IMR-90 (cell line): ENCODE measurements around the gene PAIP1. TPM values are rescaled to one million over a fixed set of nuclear protein-coding genes. Genes with fewer than 3 reads are reported as not detected.

Experiments used
- ATAC-seq: fragments of 200-7000 bp; cut with Tn5 transposase; 2 replicates; pipeline ENCODE4 v1.9.1; 2020; ENCODE audit warnings: low read depth, mild to moderate bottlenecking, moderate library complexity
- BruUV-seq: library from RNA; stranded (reverse); fragments of 400-500 nt; replicated peaks from 2 replicates; lab custom pipeline; 2021; lab: Mats Ljungman, UMichigan
- CTCF ChIA-PET: fragments of 300-600 bp; formaldehyde crosslinking; extraction: SDS; loops from one replicate; lab custom pipeline; 2021; ENCODE audit warnings: antibody characterized with exemption; lab: Yijun Ruan, JAX
- POLR2A ChIA-PET: fragments of 300-600 bp; sonication (Branson Sonifier 250); formaldehyde crosslinking; loops from one replicate; lab custom pipeline; 2022; ENCODE audit warnings: antibody characterized with exemption; ENCODE audit not compliant: unreplicated experiment; lab: Charles Lee
- DNase-seq: peaks from one replicate; pipeline ENCODE4 v3.0.0; 2013
- H2AFZ ChIP-seq: replicated peaks from 2 replicates; pipeline ENCODE3; 2013; ENCODE audit warnings: low read length, mild to moderate bottlenecking; ENCODE audit not compliant: poor library complexity
- H2AK5ac ChIP-seq: 2 replicates; pipeline ENCODE4 v1.6.1; 2013; ENCODE audit warnings: low read depth, low read length, inconsistent platforms
- H2AK9ac ChIP-seq: replicated peaks from 2 replicates; pipeline ENCODE3; 2013; ENCODE audit warnings: mild to moderate bottlenecking, low read depth, low read length, moderate library complexity; ENCODE audit not compliant: poor library complexity
- H2BK120ac ChIP-seq: 2 replicates; pipeline ENCODE4 v1.6.1; 2013; ENCODE audit warnings: low read depth, low read length, inconsistent platforms
- H2BK15ac ChIP-seq: 3 replicates; pipeline ENCODE4 v1.6.1; 2013; ENCODE audit warnings: low read depth, low read length, inconsistent platforms
- H2BK20ac ChIP-seq: 2 replicates; pipeline ENCODE4 v1.6.1; 2013; ENCODE audit warnings: low read depth, mild to moderate bottlenecking, inconsistent platforms, low read length, moderate library complexity
- H2BK5ac ChIP-seq: 2 replicates; pipeline ENCODE4 v1.6.1; 2013; ENCODE audit warnings: mild to moderate bottlenecking, low read depth, low read length, inconsistent platforms; ENCODE audit not compliant: poor library complexity, severe bottlenecking
- H3K14ac ChIP-seq: replicated peaks from 2 replicates; pipeline ENCODE4 v1.6.1; 2013; ENCODE audit warnings: low read depth, low read length, inconsistent platforms
- H3K18ac ChIP-seq: 2 replicates; pipeline ENCODE4 v1.6.1; 2013; ENCODE audit warnings: low read depth, low read length, control low read depth
- H3K23ac ChIP-seq: 2 replicates; pipeline ENCODE4 v1.6.1; 2013; ENCODE audit warnings: low read depth, low read length, inconsistent platforms
- H3K27ac ChIP-seq: 2 replicates; pipeline ENCODE4 v1.5.1; 2013; ENCODE audit warnings: mild to moderate bottlenecking, control low read depth, low read length; ENCODE audit not compliant: insufficient read depth
- H3K27me3 ChIP-seq: 2 replicates; pipeline ENCODE4 v1.6.1; 2013; ENCODE audit warnings: low read length; ENCODE audit not compliant: control insufficient read depth, insufficient read depth
- H3K36me3 ChIP-seq: 2 replicates; pipeline ENCODE4 v1.6.1; 2013; ENCODE audit warnings: low read length, mixed read lengths; ENCODE audit not compliant: control insufficient read depth, insufficient read depth
- H3K4ac ChIP-seq: 2 replicates; pipeline ENCODE4 v1.6.1; 2013; ENCODE audit warnings: low read depth, low read length, inconsistent platforms
- H3K4me1 ChIP-seq: 2 replicates; pipeline ENCODE4 v1.6.1; 2013; ENCODE audit warnings: low read length, mixed read lengths; ENCODE audit not compliant: control insufficient read depth, insufficient read depth
- H3K4me2 ChIP-seq: 2 replicates; pipeline ENCODE4 v1.6.1; 2013; ENCODE audit warnings: low read depth, mild to moderate bottlenecking, control low read depth, low read length, moderate library complexity
- H3K4me3 ChIP-seq: 2 replicates; pipeline ENCODE4 v1.5.1; 2013; ENCODE audit warnings: low read depth, mild to moderate bottlenecking, control low read depth, low read length, moderate library complexity; ENCODE audit not compliant: insufficient read depth
- H3K56ac ChIP-seq: 2 replicates; pipeline ENCODE4 v1.6.1; 2013; ENCODE audit warnings: low read length, inconsistent platforms; ENCODE audit not compliant: insufficient read depth; ENCODE audit errors: extremely low read depth
- H3K79me1 ChIP-seq, 2 experiments: 2 replicates each; pipeline ENCODE4 v1.6.1; 2013; ENCODE audit warnings: low read length in 2 of 2, inconsistent platforms in 1 of 2, low read depth in 1 of 2
- H3K9ac ChIP-seq: 2 replicates; pipeline ENCODE4 v1.6.1; 2013; ENCODE audit warnings: low read depth, low read length, control low read depth
- H3K9me1 ChIP-seq: 2 replicates; pipeline ENCODE4 v1.6.1; 2013; ENCODE audit warnings: low read length, inconsistent platforms; ENCODE audit not compliant: insufficient read depth
- H3K9me3 ChIP-seq: 2 replicates; pipeline ENCODE4 v1.6.1; 2013; ENCODE audit warnings: low read length; ENCODE audit not compliant: control insufficient read depth, insufficient read depth
- H4K20me1 ChIP-seq: 2 replicates; pipeline ENCODE4 v1.6.1; 2013; ENCODE audit warnings: low read length, inconsistent platforms; ENCODE audit not compliant: insufficient read depth
- H4K5ac ChIP-seq: 2 replicates; pipeline ENCODE4 v1.6.1; 2013; ENCODE audit warnings: mild to moderate bottlenecking, low read depth, low read length, control low read depth
- H4K8ac ChIP-seq, 2 experiments: 2 replicates each; pipeline ENCODE4 v1.6.1; 2013; ENCODE audit warnings: low read depth in 2 of 2, low read length in 2 of 2, control low read depth in 1 of 2, inconsistent platforms in 1 of 2
- H4K91ac ChIP-seq: 2 replicates; pipeline ENCODE4 v1.6.1; 2013; ENCODE audit warnings: low read depth, low read length, inconsistent platforms; ENCODE audit not compliant: insufficient read depth
- BHLHE40 ChIP-seq: fragments of 150-350 bp; IDR thresholded peaks from 2 replicates; pipeline ENCODE4 v1.6.1; 2016; ENCODE audit warnings: mild to moderate bottlenecking, low read depth, low read length
- CEBPB ChIP-seq: IDR thresholded peaks from 2 replicates; pipeline ENCODE4 v1.6.1; 2012; ENCODE audit warnings: low read depth, low read length, improper control_type of control experiment
- CHD1 ChIP-seq: IDR thresholded peaks from 2 replicates; pipeline ENCODE4 v1.6.1; 2012; ENCODE audit warnings: low read depth, low read length, improper control_type of control experiment
- FOS ChIP-seq: fragments of 150-350 bp; IDR thresholded peaks from 2 replicates; pipeline ENCODE4 v1.6.1; 2016; ENCODE audit warnings: low read depth, low read length
- MAFK ChIP-seq: IDR thresholded peaks from 2 replicates; pipeline ENCODE4 v1.6.1; 2012; ENCODE audit warnings: low read depth, low read length, improper control_type of control experiment
- MAZ ChIP-seq: IDR thresholded peaks from 2 replicates; pipeline ENCODE4 v1.6.1; 2012; ENCODE audit warnings: low read depth, mild to moderate bottlenecking, low read length, improper control_type of control experiment, moderate library complexity, borderline replicate concordance
- MXI1 ChIP-seq: IDR thresholded peaks from 2 replicates; pipeline ENCODE4 v1.6.1; 2012; ENCODE audit warnings: low read depth, mild to moderate bottlenecking, low read length, moderate library complexity, borderline replicate concordance
- NFE2L2 ChIP-seq: fragments of 150-350 bp; IDR thresholded peaks from 2 replicates; pipeline ENCODE4 v1.6.1; 2016; ENCODE audit warnings: low read depth, mild to moderate bottlenecking, low read length
- POLR2A ChIP-seq: IDR thresholded peaks from 2 replicates; pipeline ENCODE4 v1.6.1; 2012; ENCODE audit warnings: mild to moderate bottlenecking, low read depth, low read length
- RAD21 ChIP-seq: IDR thresholded peaks from 2 replicates; pipeline ENCODE4 v1.6.1; 2012; ENCODE audit warnings: low read length, improper control_type of control experiment
- RCOR1 ChIP-seq: IDR thresholded peaks from 2 replicates; pipeline ENCODE4 v1.6.1; 2012; ENCODE audit warnings: mild to moderate bottlenecking, low read length, improper control_type of control experiment; ENCODE audit not compliant: insufficient replicate concordance
- SMC3 ChIP-seq: fragments of 150-350 bp; IDR thresholded peaks from 2 replicates; pipeline ENCODE4 v1.6.1; 2016; ENCODE audit warnings: low read depth, mild to moderate bottlenecking, antibody characterized with exemption, low read length, moderate library complexity
- WGBS, 2 experiments: methylation state at CpG; one replicate each; pipeline versions ENCODE4 v1.1.5 to v1.1.7; 2013; ENCODE audit warnings: missing lambda C conversion rate in 2 of 2; ENCODE audit not compliant: insufficient read length in 1 of 2; ENCODE audit errors: extremely low coverage in 2 of 2; 5-methylcytosine and 5-hydroxymethylcytosine counted together
- dilution Hi-C: fragments of 300-500 bp; cut with HindIII; formaldehyde crosslinking; loops from one replicate; pipeline ENCODE4 v1.14.3; 2018; ENCODE audit warnings: low sequenced_read_pairs; ENCODE audit not compliant: unreplicated experiment
- in situ Hi-C: fragments of 300-500 bp; cut with MboI; formaldehyde crosslinking; loops from 3 replicates; pipeline ENCODE4 v1.14.3; 2019; ENCODE audit warnings: low sequenced_read_pairs, inconsistent platforms, mixed read lengths
- intact Hi-C: fragments of 100-400 bp; cut with micrococcal nuclease; formaldehyde crosslinking; loops from 2 replicates; pipeline ENCODE4 v1.10.0; 2022
- polyA plus RNA-seq, 3 experiments: library from polyadenylated mRNA; depleted of rRNA; stranded (reverse); fragments of >200 nt; gene quantifications; 2 replicates each; pipeline ENCODE4 v1.2.3, GENCODE V29; 2012; ENCODE audit warnings: low replicate concordance in 1 of 3
- total RNA-seq: library from RNA; depleted of rRNA; stranded (reverse); fragments of >200 nt; gene quantifications from 2 replicates; pipeline ENCODE4 v1.2.3, GENCODE V29; 2012
- TF ChIP-seq, protein P1 (sequence below): conservative IDR thresholded peaks from 2 replicates; pipeline ENCODE4 v1.5.1; 2012; ENCODE audit warnings: mild to moderate bottlenecking, low read depth, low read length, improper control_type of control experiment

Gene PAIP1
- total and polyA plus RNA-seq, 2 of the 4 experiments (the other 2 are of a cell fraction), result 59.1 to 123 TPM

DNA sequence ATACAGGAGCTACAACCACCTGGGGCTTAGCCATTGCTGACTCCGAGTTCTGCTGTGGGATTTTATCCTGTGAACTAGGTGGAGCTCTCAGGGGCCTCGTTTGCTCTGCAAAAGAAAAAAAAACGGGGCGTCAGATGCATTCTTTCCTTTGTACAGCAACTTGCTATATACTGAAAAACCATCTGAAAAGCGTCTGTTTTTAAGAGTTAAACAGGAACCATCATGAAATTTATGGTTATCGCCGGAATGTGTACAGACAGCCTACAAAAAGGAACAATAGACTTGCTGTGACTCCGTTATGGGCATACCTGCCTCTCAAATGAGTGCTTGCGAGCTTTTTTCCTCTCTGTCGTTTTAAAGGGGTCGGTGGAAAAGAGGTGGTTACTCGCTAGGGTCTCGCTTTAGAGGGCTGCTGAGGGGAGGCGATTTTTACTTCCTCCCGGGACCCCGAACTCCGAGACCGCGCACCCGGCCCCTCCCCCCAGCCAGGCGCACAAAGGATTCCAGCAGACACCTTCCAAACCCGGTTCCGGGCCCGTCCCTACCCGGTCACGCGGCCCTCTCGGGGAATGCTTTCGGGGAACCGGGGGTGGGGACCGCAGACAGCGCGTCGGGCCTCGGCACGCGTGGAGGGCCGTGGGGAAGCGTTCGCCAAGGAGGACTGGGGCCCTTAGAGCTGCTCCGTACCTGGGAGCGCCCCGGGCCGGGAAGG, 826 bp downstream of the PAIP1 start (continued):
- TF ChIP-seq, protein P1, sequence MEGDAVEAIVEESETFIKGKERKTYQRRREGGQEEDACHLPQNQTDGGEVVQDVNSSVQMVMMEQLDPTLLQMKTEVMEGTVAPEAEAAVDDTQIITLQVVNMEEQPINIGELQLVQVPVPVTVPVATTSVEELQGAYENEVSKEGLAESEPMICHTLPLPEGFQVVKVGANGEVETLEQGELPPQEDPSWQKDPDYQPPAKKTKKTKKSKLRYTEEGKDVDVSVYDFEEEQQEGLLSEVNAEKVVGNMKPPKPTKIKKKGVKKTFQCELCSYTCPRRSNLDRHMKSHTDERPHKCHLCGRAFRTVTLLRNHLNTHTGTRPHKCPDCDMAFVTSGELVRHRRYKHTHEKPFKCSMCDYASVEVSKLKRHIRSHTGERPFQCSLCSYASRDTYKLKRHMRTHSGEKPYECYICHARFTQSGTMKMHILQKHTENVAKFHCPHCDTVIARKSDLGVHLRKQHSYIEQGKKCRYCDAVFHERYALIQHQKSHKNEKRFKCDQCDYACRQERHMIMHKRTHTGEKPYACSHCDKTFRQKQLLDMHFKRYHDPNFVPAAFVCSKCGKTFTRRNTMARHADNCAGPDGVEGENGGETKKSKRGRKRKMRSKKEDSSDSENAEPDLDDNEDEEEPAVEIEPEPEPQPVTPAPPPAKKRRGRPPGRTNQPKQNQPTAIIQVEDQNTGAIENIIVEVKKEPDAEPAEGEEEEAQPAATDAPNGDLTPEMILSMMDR, result no peak
- TF ChIP-seq MAFK, result no peak
- no peak for TF ChIP-seq NFE2L2

DNA sequence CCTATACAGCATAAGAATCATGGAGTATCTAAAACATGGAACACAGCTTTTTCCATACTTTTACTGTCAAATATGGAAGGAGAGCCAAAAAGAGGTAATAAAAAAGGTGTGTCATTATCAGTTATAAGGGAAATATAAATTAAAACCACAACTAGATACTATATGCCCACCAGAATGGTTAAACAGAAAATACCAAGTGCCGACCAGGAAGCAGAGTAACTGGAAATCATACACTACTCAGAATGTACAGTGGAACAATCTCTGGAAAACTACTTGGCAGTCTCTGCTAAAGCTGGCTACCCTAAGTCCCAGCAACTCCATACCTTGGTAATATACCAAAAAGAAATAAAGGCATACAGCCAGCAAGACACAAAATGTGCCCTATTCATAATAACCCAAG, 2.4 kb downstream of the PAIP1 start:
- H3K36me3 ChIP-seq, result peaks cover 11% of the 10 kb centered on the region
- H2AK9ac ChIP-seq, result no peak overlapping the region
- no peak overlapping the region for H3K23ac ChIP-seq
- in situ Hi-C loops, result no loop called here
- no peaks in the 10 kb centered on the region for H3K27me3 ChIP-seq
- no peak overlapping the region for H3K27ac ChIP-seq
- no peak overlapping the region for H4K8ac ChIP-seq
- CTCF ChIA-PET, result no interaction called here
- POLR2A ChIA-PET, result no interaction called here
- H2BK20ac ChIP-seq, result no peak overlapping the region
- no peak overlapping the region for H2AFZ ChIP-seq
- H3K4me1 ChIP-seq, result peaks cover 3% of the 10 kb centered on the region; the same call in 1 of the 2 replicates
- H4K20me1 ChIP-seq, result peaks cover 13% of the 10 kb centered on the region; the same call in 1 of the 2 replicates
- WGBS, 2 experiments, result no CpG with 5 or more reads among the region's 1 CpG
- no peaks in the 10 kb centered on the region for H3K9me3 ChIP-seq
- dilution Hi-C loops, result no loop called here
- H3K79me1 ChIP-seq, result peaks cover 18 to 34% of the 10 kb centered on the region in 2 experiments
- no peak overlapping the region for H2BK15ac ChIP-seq
- H3K4me2 ChIP-seq, result peak overlapping the region; percentile 70
- intact Hi-C loops, result loop anchor here (10.0 kb wide), 1 partner anchor 1220 kb away; no protein-coding TSS in a partner anchor
- no peak overlapping the region for H2BK5ac ChIP-seq
- H2BK120ac ChIP-seq, result no peak overlapping the region
- H3K56ac ChIP-seq, result no peak overlapping the region
- no peak overlapping the region for H3K9ac ChIP-seq
- H3K18ac ChIP-seq, result no peak overlapping the region
- no peak overlapping the region for H2AK5ac ChIP-seq
- no peak overlapping the region for H4K5ac ChIP-seq
- BruUV-seq, result no TSS peak
- no peak for ATAC-seq
- no peak overlapping the region for H3K4ac ChIP-seq
- H4K91ac ChIP-seq, result no peak overlapping the region
- peaks cover 2% of the 10 kb centered on the region; the same call in 1 of the 2 replicates for H3K9me1 ChIP-seq
- H3K14ac ChIP-seq, result no peak overlapping the region
- no peak for DNase-seq
- no peak overlapping the region for H3K4me3 ChIP-seq
- TF ChIP-seq FOS (no peak), RAD21 (no peak), MAZ (no peak), RCOR1 (no peak), POLR2A (no peak), BHLHE40 (no peak), MXI1 (no peak), CHD1 (no peak), SMC3 (no peak), NFE2L2 (no peak), CEBPB (no peak)
- TF ChIP-seq, protein P1, result no peak
